ENCODE results near the gene WNT1. TPM values are rescaled to one million over a fixed set of nuclear protein-coding genes. Genes with fewer than 3 reads are reported as not detected.

WNT1 gene
- total RNA-seq, 3 donors from 2014 or later = not detected

- DNase-seq = no peak
- H3K4me3 ChIP-seq = no peak overlapping the region
- no peak for ATAC-seq
These were observed 8.9 kb upstream of the WNT1 start for GRCh38 chr12:48969160-48969771.

GRCh38 chr12:48969833-48970701 is 8.1 kb upstream of the WNT1 start:
- peak in 2 of 3 donors; percentile 51 to 59 for DNase-seq
- Histone ChIP-seq H3K9me3 (no peaks in the 10 kb centered on the region), H3K4me3 (no peak overlapping the region), H3K4me1 (ENCODE audit: low read depth) (peaks cover 31% of the 10 kb centered on the region), H3K36me3 (ENCODE audit: low read depth) (no peaks in the 10 kb centered on the region)
- peak; percentile 65 for ATAC-seq
- no peak for TF ChIP-seq CTCF (IDR thresholded peaks at IDR 0.05)
- intact Hi-C loops (cut with DNase I, micrococcal nuclease) = no loop called here

More at GRCh38 chr12:48969160-48969771, 8.9 kb upstream of the WNT1 start:
- Histone ChIP-seq H3K36me3 (ENCODE audit: low read depth) (no peaks in the 10 kb centered on the region), H3K4me1 (ENCODE audit: low read depth) (peaks cover 31% of the 10 kb centered on the region), H3K9me3 (no peaks in the 10 kb centered on the region)
- intact Hi-C loops (cut with DNase I, micrococcal nuclease) = no loop called here
- no peak for TF ChIP-seq CTCF (IDR thresholded peaks at IDR 0.05)

GRCh38 chr12:48970702-48971334 is 7.3 kb upstream of the WNT1 start:
- ATAC-seq = no peak
- peaks cover 31% of the 10 kb centered on the region for H3K4me1 ChIP-seq (ENCODE audit: low read depth)
- no peak for TF ChIP-seq CTCF (IDR thresholded peaks at IDR 0.05)
- no peaks in the 10 kb centered on the region for H3K9me3 ChIP-seq
- no peak for DNase-seq
- no peaks in the 10 kb centered on the region for H3K36me3 ChIP-seq (ENCODE audit: low read depth)
- no peak overlapping the region for H3K4me3 ChIP-seq
- intact Hi-C loops (cut with DNase I, micrococcal nuclease) = no loop called here

- no peaks in the 10 kb centered on the region for H3K36me3 ChIP-seq (ENCODE audit: low read depth)
- intact Hi-C loops (cut with DNase I, micrococcal nuclease) = no loop called here
- no peak for DNase-seq
- H3K4me1 ChIP-seq (ENCODE audit: low read depth) = peaks cover 31% of the 10 kb centered on the region
- no peak overlapping the region for H3K4me3 ChIP-seq
- TF ChIP-seq CTCF (IDR thresholded peaks at IDR 0.05) = no peak
- no peaks in the 10 kb centered on the region for H3K9me3 ChIP-seq
- no peak for ATAC-seq
These were observed 5.7 kb upstream of the WNT1 start for GRCh38 chr12:48972213-48972951.

- Histone ChIP-seq H3K36me3 (ENCODE audit: low read depth) (no peaks in the 10 kb centered on the region), H3K9me3 (no peaks in the 10 kb centered on the region), H3K4me3 (no peak overlapping the region), H3K4me1 (ENCODE audit: low read depth) (peaks cover 35% of the 10 kb centered on the region)
- ATAC-seq (no peak), DNase-seq (no peak)
- intact Hi-C loops (cut with DNase I, micrococcal nuclease) = no loop called here
- TF ChIP-seq CTCF (IDR thresholded peaks at IDR 0.05) = no peak
These were observed 5.1 kb upstream of the WNT1 start for GRCh38 chr12:48972952-48973483.

Data from mucosa of descending colon (tissue), 3 donors.